Measurements from ENCODE around the gene NAALADL2.

- no peak for TF ChIP-seq CTCF (conservative IDR thresholded peaks at IDR 0.05 in 1 of 2, IDR thresholded peaks at IDR 0.05 in 1 of 2; ENCODE audit: low read depth in 1 of 2, low read length in 2 of 2)
- no peak for TF ChIP-seq EZH2 (IDR thresholded peaks at IDR 0.05; ENCODE audit: low read length, missing control alignments)
These were observed 811.4 kb downstream of the NAALADL2 start for GRCh38 chr3:175670557-175670956.
